GM18508 (cell line): ENCODE results near the gene EFCAB13.
A peak's percentile ranks its signal among the peaks of the same experiment; 100 is the strongest.

ENCODE experiments used
- ATAC-seq: cut with Tn5 transposase; IDR thresholded peaks from one replicate; pipeline ENCODE4 v1.9.1; 2021; ENCODE audit warnings: moderate number of reproducible peaks; ENCODE audit not compliant: insufficient read depth, unreplicated experiment

The EFCAB13 gene

GRCh38 chr17:47323382-47324223, at the start of gene EFCAB13:
EFCAB13 (plus strand) TSS chr17:47323955; CDS start chr17:47328354, 4,399 bp downstream.
- peak; percentile 51 for ATAC-seq

- no peak for ATAC-seq
Measured at GRCh38 chr17:47274319-47275069, 49.3 kb upstream of the EFCAB13 start.

- ATAC-seq = no peak
Measured at GRCh38 chr17:47275245-47275984, 48.3 kb upstream of the EFCAB13 start.

- ATAC-seq = no peak
Measured at GRCh38 chr17:47276444-47276843, 47.3 kb upstream of the EFCAB13 start.

- no peak for ATAC-seq
Measured at GRCh38 chr17:47276868-47277267, 46.9 kb upstream of the EFCAB13 start.

GRCh38 chr17:47277921-47278320, 45.8 kb upstream of the EFCAB13 start:
- ATAC-seq = no peak

- ATAC-seq = no peak
Measured at GRCh38 chr17:47278561-47278960, 45.2 kb upstream of the EFCAB13 start.

- ATAC-seq = no peak
Measured at GRCh38 chr17:47279062-47279801, 44.5 kb upstream of the EFCAB13 start.

- no peak for ATAC-seq
Measured at GRCh38 chr17:47280072-47280811, 43.5 kb upstream of the EFCAB13 start.

GRCh38 chr17:47281216-47281615, 42.5 kb upstream of the EFCAB13 start:
- ATAC-seq = no peak

- ATAC-seq = no peak
Measured at GRCh38 chr17:47285003-47285402, 38.8 kb upstream of the EFCAB13 start.

GRCh38 chr17:47286198-47286914, 37.4 kb upstream of the EFCAB13 start:
- peak; percentile 47 for ATAC-seq

- ATAC-seq = no peak
Measured at GRCh38 chr17:47287068-47287467, 36.7 kb upstream of the EFCAB13 start.

- no peak for ATAC-seq
Measured at GRCh38 chr17:47287639-47288038, 36.1 kb upstream of the EFCAB13 start.

GRCh38 chr17:47288531-47289116, 35.1 kb upstream of the EFCAB13 start:
- ATAC-seq = no peak

GRCh38 chr17:47289302-47289701, 34.5 kb upstream of the EFCAB13 start:
- no peak for ATAC-seq

GRCh38 chr17:47290870-47291241, 32.9 kb upstream of the EFCAB13 start:
- no peak for ATAC-seq

GRCh38 chr17:47291242-47291873, 32.4 kb upstream of the EFCAB13 start:
- ATAC-seq = no peak
